Gastroesophageal sphincter (tissue), 4 donors: ENCODE measurements around the gene B3GNT8. TPM values are rescaled to one million over a fixed set of nuclear protein-coding genes. Genes with fewer than 3 reads are reported as not detected.

Source experiments
- ATAC-seq: fragments of 150-250 bp; one replicate; pipeline ENCODE4 v1.9.1; 2016; ENCODE audit warnings: mild to moderate bottlenecking, moderate library complexity
- H3K27ac ChIP-seq, 4 donors: fragments of 200-600 bp; sonication (generic) in 3 of 4; 1 replicate in 3 of 4; 2 replicates in 1 of 4; pipeline ENCODE4 v1.5.1; 2016 to 2019
- H3K27me3 ChIP-seq: fragments of 200-600 bp; sonication (generic); one replicate; pipeline ENCODE4 v1.5.1; 2019
- H3K36me3 ChIP-seq, 2 donors: fragments of 200-600 bp; sonication (generic); one replicate each; pipeline ENCODE4 v1.5.1; 2019; ENCODE audit warnings: control low read depth in 1 of 2
- H3K4me1 ChIP-seq, 3 donors: fragments of 200-600 bp; sonication (generic); 1 replicate in 2 of 3; 2 replicates in 1 of 3; pipeline ENCODE4 v1.5.1; 2016 to 2019; ENCODE audit warnings: control low read depth in 2 of 3
- H3K4me3 ChIP-seq, 2 donors: fragments of 200-600 bp; sonication (generic); one replicate each; pipeline ENCODE4 v1.5.1; 2019; ENCODE audit warnings: mild to moderate bottlenecking in 1 of 2, moderate library complexity in 1 of 2
- H3K9me3 ChIP-seq, 3 donors: fragments of 200-600 bp; sonication (generic); one replicate each; pipeline ENCODE4 v1.5.1; 2017 to 2019; ENCODE audit warnings: control low read depth in 2 of 3
- EP300 ChIP-seq: sonication (generic); formaldehyde crosslinking; IDR thresholded peaks from one replicate; pipeline ENCODE4 v1.6.1; 2017; ENCODE audit warnings: antibody characterized with exemption, mild to moderate bottlenecking
- POLR2A ChIP-seq, 2 donors: fragments of 450-650 bp; IDR thresholded peaks; one replicate each; pipeline ENCODE4 v1.6.1; 2017; ENCODE audit warnings: antibody characterized with exemption in 2 of 2, mild to moderate bottlenecking in 2 of 2, moderate library complexity in 1 of 2
- POLR2AphosphoS5 ChIP-seq: sonication (generic); formaldehyde crosslinking; IDR thresholded peaks from one replicate; pipeline ENCODE4 v1.6.1; 2017; ENCODE audit warnings: antibody characterized with exemption
- WGBS, 2 donors: methylation state at CpG; one replicate each; pipeline ENCODE4 v1.1.5; 2018; ENCODE audit warnings: low coverage in 1 of 2; 5-methylcytosine and 5-hydroxymethylcytosine counted together
- total RNA-seq, 4 donors: library from RNA; depleted of rRNA; stranded (reverse); fragments of >200 nt; gene quantifications; one replicate each; pipeline ENCODE4 v1.1.0, GENCODE V29; 2016
- TF ChIP-seq, protein P1 (sequence below), 4 experiments: fragments of 200-600 bp in 2 of 4; fragments of 450-650 bp in 2 of 4; sonication (generic) in 1 of 4; IDR thresholded peaks; one replicate each; pipeline ENCODE4 v1.5.1; 2017 to 2019; ENCODE audit warnings: antibody characterized with exemption in 4 of 4, mild to moderate bottlenecking in 2 of 4, moderate library complexity in 2 of 4

B3GNT8 gene
- total RNA-seq, 4 donors from 2014 or later, result 1.9 to 6.1 (median 2.7) TPM

GRCh38 chr19:41449079-41449864, 22.1 kb upstream of the B3GNT8 start:
- TF ChIP-seq, protein P1, sequence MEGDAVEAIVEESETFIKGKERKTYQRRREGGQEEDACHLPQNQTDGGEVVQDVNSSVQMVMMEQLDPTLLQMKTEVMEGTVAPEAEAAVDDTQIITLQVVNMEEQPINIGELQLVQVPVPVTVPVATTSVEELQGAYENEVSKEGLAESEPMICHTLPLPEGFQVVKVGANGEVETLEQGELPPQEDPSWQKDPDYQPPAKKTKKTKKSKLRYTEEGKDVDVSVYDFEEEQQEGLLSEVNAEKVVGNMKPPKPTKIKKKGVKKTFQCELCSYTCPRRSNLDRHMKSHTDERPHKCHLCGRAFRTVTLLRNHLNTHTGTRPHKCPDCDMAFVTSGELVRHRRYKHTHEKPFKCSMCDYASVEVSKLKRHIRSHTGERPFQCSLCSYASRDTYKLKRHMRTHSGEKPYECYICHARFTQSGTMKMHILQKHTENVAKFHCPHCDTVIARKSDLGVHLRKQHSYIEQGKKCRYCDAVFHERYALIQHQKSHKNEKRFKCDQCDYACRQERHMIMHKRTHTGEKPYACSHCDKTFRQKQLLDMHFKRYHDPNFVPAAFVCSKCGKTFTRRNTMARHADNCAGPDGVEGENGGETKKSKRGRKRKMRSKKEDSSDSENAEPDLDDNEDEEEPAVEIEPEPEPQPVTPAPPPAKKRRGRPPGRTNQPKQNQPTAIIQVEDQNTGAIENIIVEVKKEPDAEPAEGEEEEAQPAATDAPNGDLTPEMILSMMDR (IDR thresholded peaks at IDR 0.05), result peak; percentile 85 to 96 (median 94)
- no peak for TF ChIP-seq POLR2AphosphoS5
- H3K27ac ChIP-seq, result no peak overlapping the region
- H3K9me3 ChIP-seq, result no peaks in the 10 kb centered on the region
- no peaks in the 10 kb centered on the region for H3K36me3 ChIP-seq
- 0 to 5% methylated on average over 4 to 7 of the region's 22 CpGs for WGBS, 2 donors
- peak overlapping the region in 1 of 2 donors; percentile 27 for H3K4me3 ChIP-seq
- ATAC-seq, result peak; percentile 89
- peaks cover 42% of the 10 kb centered on the region for H3K27me3 ChIP-seq
- H3K4me1 ChIP-seq, result peaks cover 0 to 14% (median 4%) of the 10 kb centered on the region in 3 donors

DNA sequence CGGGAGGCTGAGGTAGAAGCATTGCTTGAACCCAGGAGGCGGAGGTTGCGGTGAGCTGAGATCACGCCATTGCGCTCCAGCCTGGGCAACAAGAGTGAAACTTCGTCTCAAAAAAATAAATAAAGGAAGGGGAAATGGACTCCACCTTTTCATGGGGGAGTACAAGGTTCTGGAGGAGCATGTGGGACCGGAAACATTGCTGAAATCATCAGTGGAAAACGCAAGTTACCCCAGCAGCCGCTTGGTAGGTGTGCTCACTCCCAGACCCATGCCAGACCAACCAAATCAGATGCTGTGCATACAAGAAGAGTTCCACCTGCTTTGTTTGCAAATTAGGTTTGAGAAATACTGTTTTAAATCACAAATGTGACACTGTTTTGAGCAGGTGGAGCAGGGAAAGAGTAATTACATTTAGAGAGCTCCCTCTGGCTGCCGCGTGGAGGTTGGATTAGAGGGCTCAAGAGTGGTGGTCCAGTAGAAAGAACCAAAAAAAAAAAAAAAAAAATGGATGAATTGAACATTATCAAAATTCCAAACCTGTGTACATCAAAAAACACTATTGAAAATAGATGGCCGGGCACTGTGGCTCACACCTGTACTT, 20.7 kb upstream of the B3GNT8 start:
- TF ChIP-seq POLR2A (IDR thresholded peaks at IDR 0.05) (no peak), POLR2AphosphoS5 (no peak), EP300 (no peak)
- TF ChIP-seq, protein P1 (IDR thresholded peaks at IDR 0.05), result no peak
- WGBS, 2 donors, result 30 to 40% methylated on average over 4 to 12 of the region's 12 CpGs
- Histone ChIP-seq H3K4me3 (peak overlapping the region in 1 of 2 donors; percentile 26), H3K9me3 (no peaks in the 10 kb centered on the region), H3K27ac (peak overlapping the region in 2 of 4 donors; percentile 20 to 25), H3K4me1 (peaks cover 0 to 14% (median 4%) of the 10 kb centered on the region in 3 donors), H3K36me3 (no peaks in the 10 kb centered on the region), H3K27me3 (peaks cover 48% of the 10 kb centered on the region)
- no peak for ATAC-seq

DNA sequence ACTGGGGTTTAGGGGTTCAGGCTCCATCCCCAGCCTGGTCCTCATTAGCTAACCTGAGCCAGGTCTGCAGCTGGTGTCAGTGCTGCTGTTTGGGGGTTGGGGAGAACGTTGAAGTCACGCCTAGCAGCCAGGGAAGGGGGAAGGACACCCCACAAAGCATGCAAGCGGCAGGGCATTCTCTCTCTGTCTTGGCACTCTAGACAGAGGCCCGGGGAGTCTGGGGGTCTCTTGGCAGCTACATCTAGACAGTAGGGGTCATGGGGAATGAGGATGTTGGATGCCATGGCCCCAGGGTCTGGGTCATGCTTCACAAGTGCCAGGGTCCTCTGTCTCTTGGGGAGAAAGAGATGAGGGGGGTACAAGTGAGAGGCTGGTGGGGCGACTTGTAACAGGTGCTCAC, 18.4 kb upstream of the B3GNT8 start:
- ATAC-seq, result no peak
- TF ChIP-seq EP300 (no peak), POLR2AphosphoS5 (no peak), POLR2A (IDR thresholded peaks at IDR 0.05) (no peak)
- TF ChIP-seq, protein P1 (IDR thresholded peaks at IDR 0.05), result no peak
- peaks cover 0 to 14% (median 4%) of the 10 kb centered on the region in 3 donors for H3K4me1 ChIP-seq
- H3K27ac ChIP-seq, result no peak overlapping the region
- no peak overlapping the region for H3K4me3 ChIP-seq
- no peaks in the 10 kb centered on the region for H3K36me3 ChIP-seq
- 33 to 80% methylated on average over 2 of the region's 5 CpGs for WGBS, 2 donors
- peaks cover 60% of the 10 kb centered on the region for H3K27me3 ChIP-seq
- H3K9me3 ChIP-seq, result no peaks in the 10 kb centered on the region

DNA sequence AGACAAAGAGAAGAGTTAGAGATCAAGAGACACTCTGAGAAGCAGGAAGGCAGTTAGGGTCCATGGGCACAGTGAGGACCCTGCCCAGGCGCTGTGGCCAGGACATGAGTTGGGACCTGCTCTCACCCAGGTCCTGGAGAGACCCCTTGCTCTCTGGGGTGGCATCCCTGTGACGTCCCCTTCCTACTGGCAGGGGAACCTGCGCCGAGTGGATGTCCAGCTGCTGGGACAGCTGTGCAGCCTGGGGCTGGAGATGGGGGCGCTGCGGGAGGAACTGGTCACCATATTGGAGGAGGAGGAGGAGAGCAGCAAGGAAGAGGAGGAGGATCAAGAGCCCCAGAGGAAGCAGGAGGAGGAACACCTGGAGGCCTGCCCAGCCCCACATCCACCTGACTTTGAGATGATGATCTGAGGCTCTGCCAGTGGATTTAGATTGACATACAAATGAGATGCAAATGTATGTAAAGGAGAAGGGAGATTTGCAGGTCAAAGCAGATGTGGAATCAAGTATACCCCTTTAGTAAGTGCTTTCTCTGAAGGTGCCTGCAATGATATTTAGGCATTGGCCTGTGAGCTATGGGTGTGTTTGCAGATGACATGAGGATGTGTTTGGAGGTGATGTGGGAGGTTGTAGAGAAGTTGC, 16.8 kb upstream of the B3GNT8 start:
- WGBS, 2 donors, result 59 to 80% methylated on average over 1 to 2 of the region's 6 CpGs
- Histone ChIP-seq H3K4me3 (no peak overlapping the region), H3K36me3 (no peaks in the 10 kb centered on the region), H3K27me3 (peaks cover 60% of the 10 kb centered on the region), H3K4me1 (peaks cover 0 to 15% (median 1%) of the 10 kb centered on the region in 3 donors), H3K27ac (no peak overlapping the region), H3K9me3 (no peaks in the 10 kb centered on the region)
- no peak for ATAC-seq
- TF ChIP-seq EP300 (no peak), POLR2AphosphoS5 (no peak), POLR2A (IDR thresholded peaks at IDR 0.05) (no peak)
